Liver (tissue), 9 donors: ENCODE measurements around the gene SERPINE2. TPM values are rescaled to one million over a fixed set of nuclear protein-coding genes. Genes with fewer than 3 reads are reported as not detected.

Experiments
- DNase-seq: peaks from one replicate; pipeline ENCODE4 v3.0.0-alpha.2; 2017; ENCODE audit warnings: low spot score
- H3K27ac ChIP-seq, 2 donors: one replicate each; pipeline ENCODE4 v1.7.0; 2013; ENCODE audit warnings: inconsistent platforms in 2 of 2, low read length in 2 of 2, control low read depth in 1 of 2, low read depth in 1 of 2, mild to moderate bottlenecking in 1 of 2
- H3K27me3 ChIP-seq, 4 donors: one replicate each; pipeline versions ENCODE4 v1.6.1 to v1.7.0; 2013; ENCODE audit warnings: low read length in 3 of 4, inconsistent platforms in 1 of 4, mild to moderate bottlenecking in 1 of 4, moderate library complexity in 1 of 4; ENCODE audit not compliant: control insufficient read depth in 4 of 4, insufficient read depth in 4 of 4
- H3K36me3 ChIP-seq, 4 donors: one replicate each; pipeline versions ENCODE4 v1.6.1 to v1.7.0; 2013; ENCODE audit warnings: low read length in 3 of 4, mild to moderate bottlenecking in 3 of 4, low read depth in 1 of 4, moderate library complexity in 1 of 4; ENCODE audit not compliant: control insufficient read depth in 4 of 4, insufficient read depth in 3 of 4
- H3K4me1 ChIP-seq, 4 donors: one replicate each; pipeline versions ENCODE4 v1.6.1 to v1.7.0; 2013; ENCODE audit warnings: low read length in 3 of 4, mild to moderate bottlenecking in 3 of 4, moderate library complexity in 1 of 4; ENCODE audit not compliant: control insufficient read depth in 4 of 4, insufficient read depth in 4 of 4
- H3K4me3 ChIP-seq, 3 donors: one replicate each; pipeline versions ENCODE4 v1.6.1 to v1.7.0; 2013; ENCODE audit warnings: low read length in 3 of 3, control low read depth in 1 of 3, low read depth in 1 of 3, mild to moderate bottlenecking in 1 of 3
- H3K9ac ChIP-seq, 2 donors: one replicate each; pipeline ENCODE4 v1.7.0; 2013; ENCODE audit warnings: low read length in 2 of 2, mild to moderate bottlenecking in 2 of 2, moderate library complexity in 2 of 2, control low read depth in 1 of 2, low read depth in 1 of 2
- H3K9me3 ChIP-seq, 4 donors: one replicate each; pipeline versions ENCODE4 v1.6.1 to v1.7.0; 2013; ENCODE audit warnings: low read length in 3 of 4; ENCODE audit not compliant: control insufficient read depth in 4 of 4
- ATF3 ChIP-seq: IDR thresholded peaks from 2 replicates; pipeline ENCODE4 v1.6.1; 2016; ENCODE audit warnings: antibody characterized with exemption
- EGR1 ChIP-seq, 2 donors: IDR thresholded peaks; 2 replicates each; pipeline ENCODE4 v1.6.1; 2016 to 2018; ENCODE audit warnings: antibody characterized with exemption in 2 of 2, low read depth in 2 of 2
- FOXA1 ChIP-seq: IDR thresholded peaks from 2 replicates; pipeline ENCODE4 v1.6.1; 2016; ENCODE audit warnings: antibody characterized with exemption
- GABPA ChIP-seq, 2 donors: IDR thresholded peaks in 1 of 2; conservative IDR thresholded peaks in 1 of 2; 2 replicates each; pipeline ENCODE4 v1.6.1; 2016; ENCODE audit warnings: antibody characterized with exemption in 2 of 2, mild to moderate bottlenecking in 1 of 2, moderate library complexity in 1 of 2
- HNF4A ChIP-seq, 2 donors: conservative IDR thresholded peaks; 2 replicates each; pipeline ENCODE4 v1.6.1; 2016; ENCODE audit warnings: antibody characterized with exemption in 2 of 2, mild to moderate bottlenecking in 2 of 2
- HNF4G ChIP-seq: IDR thresholded peaks from 2 replicates; pipeline ENCODE4 v1.6.1; 2016; ENCODE audit warnings: antibody characterized with exemption
- JUND ChIP-seq, 2 donors: IDR thresholded peaks; 2 replicates each; pipeline ENCODE4 v1.6.1; 2016; ENCODE audit warnings: antibody characterized with exemption in 2 of 2
- NR2F2 ChIP-seq: IDR thresholded peaks from 2 replicates; pipeline ENCODE4 v1.6.1; 2016; ENCODE audit warnings: antibody characterized with exemption
- RAD21 ChIP-seq, 2 donors: IDR thresholded peaks; 2 replicates each; pipeline ENCODE4 v1.6.1; 2016; ENCODE audit warnings: antibody characterized with exemption in 2 of 2, mild to moderate bottlenecking in 2 of 2
- RXRA ChIP-seq, 2 donors: IDR thresholded peaks; 2 replicates each; pipeline ENCODE4 v1.6.1; 2017 to 2018; ENCODE audit warnings: antibody characterized with exemption in 2 of 2, mild to moderate bottlenecking in 1 of 2
- SP1 ChIP-seq: IDR thresholded peaks from 2 replicates; pipeline ENCODE4 v1.6.1; 2018; ENCODE audit warnings: antibody characterized with exemption, mild to moderate bottlenecking
- TAF1 ChIP-seq: conservative IDR thresholded peaks from 2 replicates; pipeline ENCODE4 v1.6.1; 2016; ENCODE audit warnings: antibody characterized with exemption, mild to moderate bottlenecking
- YY1 ChIP-seq: IDR thresholded peaks from 2 replicates; pipeline ENCODE4 v1.6.1; 2016; ENCODE audit warnings: antibody characterized with exemption, mild to moderate bottlenecking
- WGBS: extraction: QIAGEN DNeasy Blood & Tissue Kit; methylation state at CpG from one replicate; pipeline ENCODE4 v1.1.7; 2013; 5-methylcytosine and 5-hydroxymethylcytosine counted together
- polyA plus RNA-seq, 2 donors: library from polyadenylated mRNA; stranded (reverse) in 1 of 2; unstranded in 1 of 2; fragments of 200-250 nt in 1 of 2; fragments of >200 nt in 1 of 2; fragmentation: Nextera tagmentation in 1 of 2; extraction: Ambion mirVana in 1 of 2; gene quantifications; one replicate each; pipeline versions ENCODE4 v1.2.1 to v1.2.3, GENCODE V29; 2013 to 2015
- total RNA-seq, 2 donors: library from RNA; depleted of rRNA; stranded (reverse); fragments of >200 nt; gene quantifications; one replicate each; pipeline ENCODE4 v1.2.3, GENCODE V29; 2014
- TF ChIP-seq, protein P1 (sequence below): IDR thresholded peaks from 2 replicates; pipeline ENCODE4 v1.6.1; 2016; ENCODE audit warnings: antibody characterized with exemption
- TF ChIP-seq, protein P2 (sequence below): IDR thresholded peaks from 2 replicates; pipeline ENCODE4 v1.6.1; 2016; ENCODE audit warnings: antibody characterized with exemption
- TF ChIP-seq, protein P3 (sequence below): IDR thresholded peaks from 2 replicates; pipeline ENCODE4 v1.6.1; 2016; ENCODE audit warnings: antibody characterized with exemption, mild to moderate bottlenecking
- donor health status: healthy.
- donor health status: healthy.
- donor health status: healthy.
- donor health status: healthy.
- donor health status: healthy.

SERPINE2 gene
- total and polyA plus RNA-seq, 4 donors, result 0.92 to 4.8 (median 2.3) TPM

GRCh38 chr2:224046752-224047151 lies 7.7 kb upstream of the SERPINE2 start (continued):
- TF ChIP-seq, protein P1, sequence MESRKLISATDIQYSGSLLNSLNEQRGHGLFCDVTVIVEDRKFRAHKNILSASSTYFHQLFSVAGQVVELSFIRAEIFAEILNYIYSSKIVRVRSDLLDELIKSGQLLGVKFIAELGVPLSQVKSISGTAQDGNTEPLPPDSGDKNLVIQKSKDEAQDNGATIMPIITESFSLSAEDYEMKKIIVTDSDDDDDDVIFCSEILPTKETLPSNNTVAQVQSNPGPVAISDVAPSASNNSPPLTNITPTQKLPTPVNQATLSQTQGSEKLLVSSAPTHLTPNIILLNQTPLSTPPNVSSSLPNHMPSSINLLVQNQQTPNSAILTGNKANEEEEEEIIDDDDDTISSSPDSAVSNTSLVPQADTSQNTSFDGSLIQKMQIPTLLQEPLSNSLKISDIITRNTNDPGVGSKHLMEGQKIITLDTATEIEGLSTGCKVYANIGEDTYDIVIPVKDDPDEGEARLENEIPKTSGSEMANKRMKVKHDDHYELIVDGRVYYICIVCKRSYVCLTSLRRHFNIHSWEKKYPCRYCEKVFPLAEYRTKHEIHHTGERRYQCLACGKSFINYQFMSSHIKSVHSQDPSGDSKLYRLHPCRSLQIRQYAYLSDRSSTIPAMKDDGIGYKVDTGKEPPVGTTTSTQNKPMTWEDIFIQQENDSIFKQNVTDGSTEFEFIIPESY, result no peak
- TF ChIP-seq NR2F2, result no peak
- TF ChIP-seq YY1, result no peak
- no peak for TF ChIP-seq HNF4G
- TF ChIP-seq EGR1 (IDR thresholded peaks at IDR 0.05; ENCODE audit: low read depth in 2 of 2), result no peak
- TF ChIP-seq TAF1, result no peak
- TF ChIP-seq, protein P2, sequence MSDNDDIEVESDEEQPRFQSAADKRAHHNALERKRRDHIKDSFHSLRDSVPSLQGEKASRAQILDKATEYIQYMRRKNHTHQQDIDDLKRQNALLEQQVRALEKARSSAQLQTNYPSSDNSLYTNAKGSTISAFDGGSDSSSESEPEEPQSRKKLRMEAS, result no peak
- TF ChIP-seq FOXA1, result no peak

DNA sequence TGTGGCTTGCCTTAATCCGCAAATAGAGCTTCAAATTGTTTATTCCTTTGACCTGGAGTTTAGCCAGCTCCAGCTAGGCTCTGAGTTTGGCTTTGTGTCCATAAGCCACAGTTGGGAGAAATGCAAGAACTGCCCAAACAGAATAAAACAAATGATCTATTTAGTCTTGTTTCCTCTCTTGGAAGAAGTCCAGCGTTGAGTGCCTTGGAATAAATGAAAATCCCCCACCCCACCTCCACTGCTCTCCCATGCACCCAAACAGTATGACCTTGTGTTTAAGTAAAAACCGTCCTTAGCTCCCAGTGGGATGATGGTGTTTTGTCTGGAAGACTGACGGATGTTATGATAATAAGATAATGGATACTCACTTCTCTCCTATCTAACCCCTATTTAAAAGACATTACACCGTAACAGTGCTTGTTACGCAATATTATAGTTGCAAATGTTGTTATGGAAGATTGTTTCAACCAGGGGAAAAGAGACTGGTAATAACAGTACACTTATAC lies 3.2 kb upstream of the SERPINE2 start:
- Histone ChIP-seq H3K27me3 (peaks cover 0 to 7% (median 2%) of the 10 kb centered on the region in 4 donors), H3K9me3 (no peaks in the 10 kb centered on the region), H3K4me3 (no peak overlapping the region), H3K27ac (no peak overlapping the region), H3K4me1 (peaks cover 2 to 18% (median 17%) of the 10 kb centered on the region in 4 donors), H3K9ac (no peak overlapping the region), H3K36me3 (no peaks in the 10 kb centered on the region)
- 46% methylated on average over 6 of the region's 6 CpGs for WGBS
- TF ChIP-seq TAF1, result no peak
- TF ChIP-seq ATF3, result no peak
- TF ChIP-seq, protein P3, sequence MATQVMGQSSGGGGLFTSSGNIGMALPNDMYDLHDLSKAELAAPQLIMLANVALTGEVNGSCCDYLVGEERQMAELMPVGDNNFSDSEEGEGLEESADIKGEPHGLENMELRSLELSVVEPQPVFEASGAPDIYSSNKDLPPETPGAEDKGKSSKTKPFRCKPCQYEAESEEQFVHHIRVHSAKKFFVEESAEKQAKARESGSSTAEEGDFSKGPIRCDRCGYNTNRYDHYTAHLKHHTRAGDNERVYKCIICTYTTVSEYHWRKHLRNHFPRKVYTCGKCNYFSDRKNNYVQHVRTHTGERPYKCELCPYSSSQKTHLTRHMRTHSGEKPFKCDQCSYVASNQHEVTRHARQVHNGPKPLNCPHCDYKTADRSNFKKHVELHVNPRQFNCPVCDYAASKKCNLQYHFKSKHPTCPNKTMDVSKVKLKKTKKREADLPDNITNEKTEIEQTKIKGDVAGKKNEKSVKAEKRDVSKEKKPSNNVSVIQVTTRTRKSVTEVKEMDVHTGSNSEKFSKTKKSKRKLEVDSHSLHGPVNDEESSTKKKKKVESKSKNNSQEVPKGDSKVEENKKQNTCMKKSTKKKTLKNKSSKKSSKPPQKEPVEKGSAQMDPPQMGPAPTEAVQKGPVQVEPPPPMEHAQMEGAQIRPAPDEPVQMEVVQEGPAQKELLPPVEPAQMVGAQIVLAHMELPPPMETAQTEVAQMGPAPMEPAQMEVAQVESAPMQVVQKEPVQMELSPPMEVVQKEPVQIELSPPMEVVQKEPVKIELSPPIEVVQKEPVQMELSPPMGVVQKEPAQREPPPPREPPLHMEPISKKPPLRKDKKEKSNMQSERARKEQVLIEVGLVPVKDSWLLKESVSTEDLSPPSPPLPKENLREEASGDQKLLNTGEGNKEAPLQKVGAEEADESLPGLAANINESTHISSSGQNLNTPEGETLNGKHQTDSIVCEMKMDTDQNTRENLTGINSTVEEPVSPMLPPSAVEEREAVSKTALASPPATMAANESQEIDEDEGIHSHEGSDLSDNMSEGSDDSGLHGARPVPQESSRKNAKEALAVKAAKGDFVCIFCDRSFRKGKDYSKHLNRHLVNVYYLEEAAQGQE, result no peak
- TF ChIP-seq, protein P2, result no peak
- TF ChIP-seq FOXA1, result no peak
- no peak for TF ChIP-seq YY1
- no peak for TF ChIP-seq EGR1 (IDR thresholded peaks at IDR 0.05; ENCODE audit: low read depth in 2 of 2)
- TF ChIP-seq HNF4A (conservative IDR thresholded peaks at IDR 0.05), result no peak
- no peak for TF ChIP-seq NR2F2
- no peak for TF ChIP-seq HNF4G
- TF ChIP-seq RAD21 (IDR thresholded peaks at IDR 0.05), result no peak
- no peak for TF ChIP-seq JUND (IDR thresholded peaks at IDR 0.05)
- TF ChIP-seq SP1, result no peak
- no peak for TF ChIP-seq GABPA (IDR thresholded peaks at IDR 0.05 in 1 of 2, conservative IDR thresholded peaks at IDR 0.05 in 1 of 2)
- no peak for TF ChIP-seq RXRA (IDR thresholded peaks at IDR 0.05)
- DNase-seq, result no peak
